Activated T-cell treated with anti-CD3 and anti-CD28 coated beads, Interleukin-2, amount 50 U/mL, for 1 hour (primary cell): Measurements from ENCODE around the gene ALOX5.
"Not testable (repeated sequence)": the region's sequence is repeated elsewhere in the genome, so short reads cannot be mapped to it uniquely, and the experiment has no call there.

Experiments
- DNase-seq: peaks from one replicate; pipeline ENCODE4 v3.0.0-alpha.2; 2020

Gene ALOX5

GRCh38 chr10:45375101-45375500 lies 1.1 kb downstream of the ALOX5 start:
- DNase-seq = no peak

- no peak for DNase-seq
Measured at GRCh38 chr10:45375716-45376231, 1.8 kb downstream of the ALOX5 start.

GRCh38 chr10:45376371-45376801 lies 2.4 kb downstream of the ALOX5 start:
- no peak for DNase-seq

- DNase-seq = no peak
Measured at GRCh38 chr10:45377321-45377720, 3.3 kb downstream of the ALOX5 start.

GRCh38 chr10:45377858-45378257 lies 3.8 kb downstream of the ALOX5 start:
- DNase-seq = no peak

GRCh38 chr10:45378914-45379726 lies 5.1 kb downstream of the ALOX5 start:
- DNase-seq = no peak

GRCh38 chr10:45379891-45380540 lies 6.0 kb downstream of the ALOX5 start:
- DNase-seq = no peak

GRCh38 chr10:45380903-45381620 lies 7.0 kb downstream of the ALOX5 start:
- DNase-seq = no peak

GRCh38 chr10:45382591-45382990 lies 8.6 kb downstream of the ALOX5 start:
- no peak for DNase-seq

- DNase-seq = no peak
Measured at GRCh38 chr10:45383682-45384330, 9.8 kb downstream of the ALOX5 start.

GRCh38 chr10:45386657-45387056 lies 12.6 kb downstream of the ALOX5 start:
- DNase-seq = no peak

GRCh38 chr10:45387096-45387893 lies 13.3 kb downstream of the ALOX5 start:
- DNase-seq = no peak

GRCh38 chr10:45389671-45390070 lies 15.7 kb downstream of the ALOX5 start:
- not testable (repeated sequence) for DNase-seq

- DNase-seq = not testable (repeated sequence)
Measured at GRCh38 chr10:45391636-45392035, 17.6 kb downstream of the ALOX5 start.

GRCh38 chr10:45395554-45395953 lies 21.5 kb downstream of the ALOX5 start:
- DNase-seq = no peak

- no peak for DNase-seq
Measured at GRCh38 chr10:45398595-45398994, 24.6 kb downstream of the ALOX5 start.

GRCh38 chr10:45399113-45399512 lies 25.1 kb downstream of the ALOX5 start:
- no peak for DNase-seq

- DNase-seq = no peak
Measured at GRCh38 chr10:45403151-45403550, 29.1 kb downstream of the ALOX5 start.

- DNase-seq = no peak
Measured at GRCh38 chr10:45404087-45404769, 30.2 kb downstream of the ALOX5 start.

GRCh38 chr10:45404770-45405120 lies 30.7 kb downstream of the ALOX5 start:
- DNase-seq = no peak

GRCh38 chr10:45407542-45407941 lies 33.5 kb downstream of the ALOX5 start:
- DNase-seq = no peak
